ENCODE results near the gene ZMIZ1.

- TF ChIP-seq CTCF (IDR thresholded peaks at IDR 0.05; ENCODE audit: poor library complexity, severe bottlenecking) (no peak), EZH2 (IDR thresholded peaks at IDR 0.05; ENCODE audit: borderline replicate concordance, insufficient read depth, low read length, poor library complexity, severe bottlenecking) (no peak), TAF1 (IDR thresholded peaks at IDR 0.05; ENCODE audit: low read depth) (no peak)
Measured at GRCh38 chr10:79090134-79090803, 21.5 kb downstream of the ZMIZ1 start.
